GM19463 (cell line): ENCODE measurements around the gene EFNA2.

Source experiments
- ATAC-seq: cut with Tn5 transposase; IDR thresholded peaks from one replicate; pipeline ENCODE4 v1.9.1; 2021; ENCODE audit warnings: mild to moderate bottlenecking, moderate library complexity; ENCODE audit not compliant: unreplicated experiment

Gene EFNA2

DNA sequence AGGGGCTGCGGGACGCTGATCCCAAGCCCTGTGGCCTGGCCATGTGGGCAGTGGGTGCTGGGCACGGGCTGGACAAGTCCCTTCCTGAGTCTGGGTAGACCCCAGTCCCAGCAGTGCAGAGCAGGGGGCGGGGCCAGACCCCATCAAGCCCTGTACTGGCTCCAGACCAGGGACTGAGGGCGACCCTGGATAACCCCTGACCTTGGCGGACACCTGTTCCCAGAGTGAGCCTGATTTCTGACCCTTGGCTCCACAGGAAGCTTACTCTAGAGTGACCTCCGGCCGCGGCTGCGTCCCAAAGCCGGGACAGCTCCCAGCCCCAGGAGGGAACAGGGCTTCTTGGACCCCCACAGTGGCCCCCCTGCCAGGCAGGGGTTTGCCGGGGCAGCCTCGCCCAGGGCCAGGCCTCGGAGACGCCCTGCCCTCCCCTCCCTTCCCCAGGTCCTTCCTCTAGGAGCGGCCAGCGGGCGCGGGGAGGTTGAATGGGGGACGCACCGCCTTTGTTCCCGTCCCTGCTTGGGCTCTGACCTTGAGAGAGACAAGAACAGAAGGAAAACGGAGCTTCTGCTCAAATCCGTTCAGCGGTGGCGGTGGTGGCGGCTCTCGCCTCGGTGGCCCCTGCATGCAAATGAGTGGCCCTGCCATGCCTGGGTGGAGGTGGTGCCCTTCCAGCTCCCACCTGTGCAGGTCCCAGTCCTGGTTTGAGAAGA is 2.3 kb upstream of the EFNA2 start:
- ATAC-seq, result no peak

DNA sequence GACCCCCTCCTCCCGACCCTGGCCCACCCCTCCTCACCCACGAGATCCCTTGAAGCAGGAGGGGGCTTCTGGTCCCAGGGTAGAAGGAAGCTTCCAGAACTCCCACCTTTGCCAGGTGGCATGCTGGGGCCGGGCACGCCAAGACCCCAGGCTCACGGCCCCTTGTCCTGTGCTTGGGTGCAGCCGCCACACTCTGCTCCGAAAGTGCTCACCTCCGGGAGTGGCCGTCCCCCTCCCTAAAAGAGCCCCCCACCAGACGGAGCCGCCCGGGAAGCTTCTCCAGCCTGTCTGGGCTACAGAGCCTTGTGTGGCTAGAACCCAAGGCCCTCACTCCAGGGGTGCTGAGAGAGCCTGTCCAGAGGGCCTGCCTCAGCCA is 1.8 kb upstream of the EFNA2 start:
- no peak for ATAC-seq

DNA sequence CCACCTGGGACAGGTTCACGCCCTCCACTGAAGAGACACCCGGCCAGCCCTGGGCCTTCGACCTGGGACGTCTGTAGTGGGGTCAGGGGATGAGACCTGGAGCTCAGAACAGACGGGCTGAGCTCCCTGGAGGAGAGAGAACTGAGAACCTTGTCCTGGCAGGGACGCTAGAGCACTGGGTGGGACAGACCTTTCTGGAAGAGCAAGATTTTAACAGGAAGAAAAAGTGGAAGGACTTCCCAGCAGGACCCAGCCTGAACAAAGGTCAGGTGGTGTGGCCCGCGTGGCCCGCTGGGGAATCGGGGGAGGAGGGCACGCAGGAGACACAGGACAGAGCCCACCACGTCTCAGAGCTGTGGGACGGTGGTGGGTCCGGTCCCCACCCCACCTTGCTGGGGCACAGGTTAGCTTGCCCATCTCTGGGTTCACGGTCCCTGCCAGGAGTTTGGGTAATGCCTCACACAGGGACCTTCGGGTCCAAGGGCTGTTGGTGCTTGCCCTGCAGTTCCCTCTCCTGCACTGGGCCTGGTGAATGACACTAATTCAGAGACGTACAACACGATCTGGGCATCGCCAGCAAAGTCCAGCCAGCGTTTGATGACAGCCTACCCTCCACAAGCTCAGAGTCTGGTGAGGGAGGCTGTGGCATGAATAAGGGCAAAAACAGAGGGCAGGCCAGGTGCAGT is 1.2 kb upstream of the EFNA2 start:
- no peak for ATAC-seq

DNA sequence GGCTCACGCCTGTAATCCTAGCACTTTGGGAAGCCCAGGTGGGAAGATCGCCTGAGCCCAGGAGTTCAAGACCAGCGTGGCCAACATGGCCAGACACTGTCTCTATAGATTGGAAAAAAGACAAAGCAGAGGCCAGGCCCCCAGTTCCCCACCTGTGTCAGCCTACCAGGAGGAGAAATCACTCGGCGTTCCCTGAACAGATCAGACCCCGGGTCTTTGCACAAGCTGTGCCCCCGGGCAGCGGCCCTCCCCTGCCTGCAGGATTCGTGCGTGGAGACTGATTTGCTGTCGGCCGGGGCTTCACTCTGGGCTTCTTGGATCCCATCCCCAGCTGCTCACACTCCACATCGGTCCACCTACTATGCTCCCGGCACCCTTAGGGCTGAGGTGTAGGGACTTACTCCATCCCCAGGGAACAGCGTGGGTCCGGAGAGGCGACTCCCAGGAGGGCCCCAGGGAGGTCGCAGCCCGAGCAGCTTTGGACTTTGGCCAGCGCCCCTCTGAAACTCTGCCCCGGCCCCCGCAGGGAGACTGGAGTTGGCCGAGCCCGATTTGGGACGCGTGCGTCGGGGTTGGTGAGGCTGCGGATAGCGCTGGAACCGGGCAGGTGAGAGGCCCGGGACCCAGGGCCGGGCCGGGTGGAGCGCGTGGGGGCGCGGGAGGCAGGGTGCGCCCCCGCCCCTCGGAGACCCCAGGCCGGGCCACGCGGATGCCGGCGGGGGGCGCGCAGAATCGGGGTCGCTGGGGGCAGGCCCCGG is 515 bp upstream of the EFNA2 start:
- ATAC-seq, result no peak

DNA sequence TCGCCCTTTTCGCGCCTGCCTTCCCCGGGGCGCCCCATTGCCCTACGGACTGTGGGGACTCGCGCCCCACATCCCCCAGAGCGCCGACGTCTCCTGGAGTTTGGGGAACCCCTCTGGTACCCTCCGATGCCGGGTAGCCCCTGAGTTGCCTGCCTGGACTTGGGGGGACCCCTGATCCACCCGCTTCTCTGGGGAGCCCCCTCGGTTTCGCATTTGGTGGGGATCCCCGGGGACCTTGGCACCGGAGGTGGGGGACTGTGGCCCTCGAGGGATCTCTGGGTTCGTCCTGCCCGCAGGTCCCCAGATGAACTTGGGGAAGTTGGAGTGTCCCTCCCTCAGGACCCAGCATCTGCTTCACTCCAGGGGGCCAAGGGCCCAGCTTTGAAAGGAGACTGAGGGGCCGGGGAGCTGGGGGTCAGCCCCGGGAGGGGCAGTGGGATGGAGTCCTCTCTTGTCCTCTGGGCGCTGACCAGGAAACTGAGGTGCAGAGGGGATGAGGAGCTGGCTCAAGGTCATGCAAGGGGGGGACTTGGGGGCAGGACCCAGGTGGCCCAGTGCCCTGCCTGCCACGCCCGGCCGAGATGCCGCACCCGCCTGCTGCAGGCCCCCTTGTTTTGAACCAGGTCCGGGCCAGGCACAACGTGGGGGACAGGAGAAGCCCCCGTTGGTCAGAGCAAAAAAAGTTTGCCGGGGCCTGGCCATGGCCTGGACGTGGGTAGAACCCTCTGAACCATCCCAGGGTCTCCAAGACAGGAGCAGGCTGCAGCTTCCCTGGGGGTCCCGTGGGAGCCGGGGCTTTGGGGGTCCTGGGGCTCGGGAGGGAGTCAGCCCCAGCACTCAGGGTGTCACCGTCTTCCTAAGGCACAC is 1.0 kb downstream of the EFNA2 start:
- no peak for ATAC-seq

DNA sequence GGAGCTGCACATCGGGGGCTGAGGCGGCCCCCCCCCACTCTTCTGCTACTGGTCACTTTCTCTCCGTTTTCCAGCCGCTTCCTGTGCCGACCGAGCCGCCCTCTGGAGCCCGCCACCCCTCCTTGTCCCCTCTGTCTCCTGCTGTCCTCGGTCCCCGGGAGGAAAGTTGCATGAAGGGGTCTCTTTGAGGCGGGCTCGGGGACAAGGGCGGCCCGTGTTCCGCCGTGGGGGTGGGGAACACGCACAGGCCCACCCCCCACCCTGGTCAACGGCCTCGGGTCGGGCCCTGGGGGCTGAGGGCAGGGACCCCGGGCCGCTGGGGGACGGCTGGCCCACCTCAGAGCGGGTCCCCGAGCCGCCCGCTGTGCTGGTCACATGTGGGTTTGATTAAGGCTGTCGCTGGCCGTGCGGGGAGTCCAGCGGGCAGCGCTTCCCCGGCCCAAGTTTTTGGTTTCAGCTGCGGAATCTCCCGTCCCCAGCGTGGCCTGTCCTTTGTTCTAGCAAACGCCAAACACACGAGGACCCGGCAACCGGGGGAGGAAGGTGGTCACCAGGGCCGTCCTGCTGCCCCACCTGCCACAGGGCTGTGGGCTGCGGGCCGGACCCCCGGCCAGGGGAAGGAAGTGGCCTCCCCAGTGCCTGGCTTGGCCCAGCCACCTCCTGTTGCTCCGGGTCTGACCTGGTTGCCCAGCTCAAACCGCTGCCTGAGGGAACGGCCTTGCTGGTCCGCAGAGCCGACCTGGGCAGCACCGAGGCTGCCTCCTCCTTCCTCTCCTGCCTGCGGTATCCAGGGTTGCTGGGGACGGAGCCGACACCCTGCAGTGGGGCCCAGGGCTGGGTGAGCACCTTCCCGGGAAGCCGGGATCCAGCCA is 1.9 kb downstream of the EFNA2 start:
- no peak for ATAC-seq

DNA sequence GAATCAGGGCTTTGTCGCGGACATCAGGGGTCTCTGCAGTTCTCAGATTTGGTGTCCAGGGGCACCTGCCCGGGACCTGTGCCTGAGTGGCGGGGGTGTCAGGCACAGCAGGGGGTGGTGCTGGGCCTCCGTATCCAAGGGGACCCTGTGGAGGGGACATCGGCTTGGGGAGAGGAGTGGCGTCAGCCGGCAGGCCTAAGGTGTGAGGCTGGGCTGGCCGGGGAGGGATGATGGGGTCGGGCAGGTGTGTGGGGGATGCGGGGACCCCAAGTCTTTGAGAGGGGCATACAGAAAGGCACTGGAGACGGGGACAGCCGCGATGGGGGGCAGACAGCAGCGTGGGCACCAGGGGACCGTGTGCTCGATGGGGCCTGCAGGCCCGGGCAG is 2.5 kb downstream of the EFNA2 start:
- no peak for ATAC-seq

DNA sequence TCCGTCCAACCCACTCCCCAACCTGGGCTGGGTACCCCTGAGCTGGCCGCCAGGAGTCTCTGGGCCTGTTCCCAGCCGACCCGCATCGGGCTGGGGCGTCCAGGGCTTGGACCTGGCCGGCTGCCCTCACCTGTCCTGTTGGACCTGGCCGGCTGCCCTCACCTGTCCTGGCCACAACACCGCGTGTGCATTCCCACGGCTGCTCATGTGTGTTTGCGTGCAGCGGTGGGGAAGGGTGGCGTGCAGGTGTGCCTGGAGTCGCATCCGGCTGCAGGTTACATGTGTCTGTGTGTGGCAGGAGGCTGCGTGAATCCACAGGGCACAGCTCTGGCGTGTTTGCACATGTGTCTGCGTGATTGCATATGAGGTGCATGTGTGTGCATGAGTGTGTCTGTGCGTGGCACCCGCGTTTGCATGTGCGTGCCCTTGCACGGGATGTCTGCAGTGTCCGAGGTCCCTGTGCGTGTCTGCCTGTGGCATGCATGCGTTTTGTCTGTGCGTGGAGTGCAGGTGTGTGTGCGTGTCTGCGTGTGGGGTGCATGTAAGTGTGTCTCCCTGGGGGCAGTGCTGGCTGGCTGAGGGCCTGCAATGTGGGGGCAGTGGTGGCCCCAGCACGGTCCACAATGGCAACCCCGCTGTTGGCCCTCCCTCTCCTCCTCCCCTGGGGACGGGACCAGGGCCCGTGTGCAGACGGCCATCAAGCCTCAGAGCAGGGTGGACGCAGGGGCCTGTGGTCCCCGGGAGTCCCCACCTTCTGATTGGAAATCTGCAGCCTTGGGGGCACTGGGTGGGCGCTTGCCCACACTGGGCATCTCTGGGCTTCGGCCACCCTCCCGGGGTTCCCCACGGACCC is 3.4 kb downstream of the EFNA2 start:
- ATAC-seq, result no peak

DNA sequence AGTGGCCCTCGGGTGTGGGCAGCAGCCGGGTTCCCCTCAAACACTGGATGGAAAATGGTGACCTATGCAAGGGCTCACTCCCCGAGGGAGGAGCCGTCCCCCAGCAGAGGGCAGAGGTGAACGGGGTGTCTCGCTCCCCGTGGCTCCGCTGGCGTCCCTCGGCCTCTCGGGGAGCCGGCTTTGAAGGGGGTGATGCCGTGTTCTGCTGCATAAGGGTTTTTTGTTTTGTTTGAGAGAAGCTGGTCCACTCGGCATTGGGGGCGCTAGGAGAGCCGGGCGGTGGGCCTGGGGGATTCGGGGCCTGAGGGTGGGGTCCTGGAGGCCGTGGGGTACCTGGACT is 4.0 kb downstream of the EFNA2 start:
- no peak for ATAC-seq

DNA sequence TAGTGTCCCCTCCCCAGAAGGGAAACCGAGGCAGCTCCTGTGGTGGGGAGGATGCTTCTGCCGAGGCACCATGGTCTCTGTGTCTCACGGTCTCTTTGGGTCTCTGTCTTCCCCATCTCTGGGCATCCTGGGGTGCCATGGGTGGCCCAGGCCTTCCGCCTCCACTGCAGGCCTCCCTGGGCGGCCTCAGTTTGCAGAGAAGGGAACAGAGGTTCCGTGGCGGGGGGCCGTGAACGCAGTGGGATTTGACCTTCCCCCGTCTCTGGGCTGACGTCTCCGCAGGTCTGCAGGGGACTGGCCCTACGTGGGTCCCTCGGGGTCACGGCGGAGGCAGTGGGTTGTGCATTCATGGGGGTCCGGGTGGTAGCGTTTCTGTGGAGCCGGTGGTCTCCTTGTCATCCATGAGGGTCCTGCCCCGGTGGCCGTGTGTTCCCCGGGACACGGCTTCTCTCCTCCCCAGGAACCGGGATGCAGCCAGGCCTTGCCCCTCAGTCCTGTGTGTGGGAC is 4.6 kb downstream of the EFNA2 start:
- no peak for ATAC-seq

DNA sequence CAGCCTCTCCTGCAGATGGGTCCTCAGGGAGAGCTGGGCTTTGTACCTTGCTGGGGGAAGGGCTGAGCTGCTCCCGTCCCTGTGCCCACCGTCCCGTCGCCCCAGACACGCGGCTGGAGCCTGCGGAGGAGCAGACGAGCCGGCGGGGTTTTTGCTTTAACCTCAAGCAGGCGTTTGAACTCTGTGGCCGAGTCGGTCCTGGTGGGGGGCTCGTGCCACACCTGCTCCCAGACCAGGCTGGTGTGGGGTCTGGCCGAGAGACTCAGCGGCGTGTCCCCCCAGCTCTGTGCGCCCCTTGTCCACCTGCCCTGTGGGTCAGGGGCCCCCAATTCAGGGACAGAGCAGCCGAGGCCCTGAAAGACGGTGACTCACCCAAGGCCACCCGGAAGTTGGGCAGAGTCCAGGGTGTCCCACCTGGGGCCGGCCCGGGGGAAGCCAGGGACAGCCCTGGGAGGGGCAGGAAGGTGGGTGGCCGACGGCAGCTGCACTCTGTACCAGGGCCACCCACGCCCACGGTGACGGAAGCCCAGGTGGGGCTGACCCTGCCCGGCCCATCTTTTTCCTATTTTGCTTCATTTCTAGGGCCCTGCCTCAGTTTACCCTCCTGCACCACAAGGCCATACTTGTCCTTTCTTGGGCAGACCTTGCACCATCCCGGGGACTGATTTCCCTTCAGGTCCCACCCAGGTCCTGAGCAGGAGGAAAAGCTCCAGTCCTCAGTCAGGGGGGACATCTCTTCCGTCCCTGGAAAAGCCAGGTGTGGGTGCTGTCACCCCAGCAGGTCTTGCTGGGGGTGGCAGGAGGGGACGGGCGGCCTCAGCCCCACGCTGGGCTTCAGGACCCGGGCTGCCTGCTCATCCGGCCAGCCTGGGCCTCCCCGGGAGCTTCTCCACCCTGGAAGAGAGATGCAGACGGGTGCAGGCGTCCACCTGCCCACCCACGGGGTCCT is 5.3 kb downstream of the EFNA2 start:
- ATAC-seq, result no peak

DNA sequence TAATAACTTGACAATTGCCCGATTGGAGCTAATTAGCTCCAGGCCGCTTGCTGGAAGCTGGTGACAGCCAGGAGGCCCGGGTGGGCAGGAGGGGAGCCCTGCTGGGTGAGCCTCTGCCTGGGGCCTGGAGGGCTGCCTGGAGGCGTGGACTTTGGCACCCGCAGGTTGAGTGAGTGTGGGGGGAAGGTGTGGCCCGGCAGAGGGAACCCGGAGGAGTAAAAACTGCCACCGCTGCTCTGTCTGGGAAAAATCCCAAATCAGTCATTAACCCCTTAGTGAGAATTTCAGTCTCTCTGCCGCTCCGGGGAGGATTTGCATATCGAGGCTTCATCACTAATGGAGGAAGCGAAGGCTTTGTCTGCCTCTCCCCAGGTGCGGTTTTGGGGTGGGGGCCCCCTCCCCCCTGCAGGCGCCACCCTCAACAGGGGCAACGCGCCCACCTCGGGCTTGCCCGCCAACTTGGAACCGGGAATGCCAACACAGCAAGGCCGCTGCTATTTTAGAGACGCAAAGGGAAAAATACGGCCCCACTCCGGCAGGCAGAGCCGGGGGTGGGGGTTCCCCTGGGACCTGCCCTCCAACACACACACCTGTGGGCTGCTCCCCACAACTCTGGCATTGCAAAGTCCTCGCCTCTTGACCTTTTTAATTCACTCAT is 6.2 kb downstream of the EFNA2 start:
- ATAC-seq, result no peak

DNA sequence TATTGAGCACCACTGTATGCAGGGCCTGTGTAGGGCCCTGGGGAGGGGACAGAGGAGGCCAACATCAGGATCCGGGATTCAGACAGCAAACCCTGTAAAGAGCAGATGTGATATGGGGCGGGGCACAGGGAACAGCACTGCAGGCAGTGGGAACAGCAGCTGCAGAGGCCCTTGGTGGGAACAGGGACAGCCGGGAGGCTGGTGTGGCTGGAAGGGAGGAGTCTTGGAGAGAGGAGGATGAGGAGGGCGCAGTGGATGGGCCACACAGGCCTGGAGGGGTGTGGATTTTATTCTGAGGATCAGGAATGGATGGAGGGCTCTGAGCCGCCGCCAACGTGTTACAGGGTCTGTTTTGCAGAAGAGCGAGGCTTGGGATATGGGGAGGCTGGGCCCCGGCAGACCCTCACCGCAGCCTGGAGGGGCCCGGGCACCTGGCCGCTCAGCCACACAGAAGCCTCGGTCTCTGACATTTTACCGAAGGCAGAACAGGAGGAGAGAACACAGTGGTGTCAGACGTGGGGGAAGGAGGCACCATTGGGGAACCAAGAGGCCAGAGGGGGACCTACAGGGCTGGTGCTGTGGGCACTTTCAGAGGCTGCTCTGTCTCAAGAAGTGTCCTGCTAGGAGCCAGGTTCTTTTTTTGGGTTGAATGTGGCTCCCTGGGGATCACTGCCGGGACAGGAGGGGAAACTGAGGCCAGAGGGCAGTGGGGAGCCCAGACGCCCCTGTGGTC is 6.9 kb downstream of the EFNA2 start:
- ATAC-seq, result no peak

DNA sequence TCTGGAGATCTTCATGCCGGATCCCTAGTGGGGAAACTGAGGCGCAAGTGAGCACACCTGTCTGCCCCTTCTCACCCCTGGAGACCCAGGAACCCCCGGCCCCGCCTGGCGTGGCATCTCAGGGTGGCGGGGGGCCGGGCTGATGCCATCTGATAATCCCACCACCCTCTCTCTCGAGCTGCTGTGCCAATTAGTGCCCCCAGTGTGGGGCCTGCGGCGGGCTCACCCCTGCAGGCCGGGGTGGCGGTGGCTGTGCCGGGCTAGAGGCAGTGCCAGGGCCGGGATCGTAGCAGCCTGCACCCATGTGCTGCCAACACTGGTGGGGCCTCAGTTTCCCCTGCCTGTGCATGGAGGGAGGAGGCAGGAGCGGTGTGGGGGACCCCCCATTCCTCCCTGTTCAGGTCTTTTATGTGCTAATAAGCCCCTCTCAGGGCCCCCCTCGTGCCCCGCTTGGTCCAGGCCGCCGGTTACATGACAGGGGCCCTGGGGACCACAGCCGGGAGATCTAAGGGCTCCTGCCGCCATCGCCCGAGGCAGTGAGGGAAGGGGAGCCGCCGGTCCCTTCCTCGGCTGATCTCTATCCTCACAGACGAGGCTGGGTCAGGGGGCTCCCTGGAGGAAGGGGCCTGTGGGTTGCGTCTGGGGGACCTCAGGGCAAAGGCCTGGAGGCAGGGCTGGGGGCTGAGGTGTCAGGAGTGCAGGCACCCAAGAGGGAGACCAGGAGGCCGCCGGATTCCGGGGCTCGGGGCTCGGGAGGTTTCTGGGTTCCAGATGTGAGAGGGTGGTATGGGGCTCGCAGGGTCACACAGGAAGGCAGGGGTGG is 8.3 kb downstream of the EFNA2 start:
- no peak for ATAC-seq

DNA sequence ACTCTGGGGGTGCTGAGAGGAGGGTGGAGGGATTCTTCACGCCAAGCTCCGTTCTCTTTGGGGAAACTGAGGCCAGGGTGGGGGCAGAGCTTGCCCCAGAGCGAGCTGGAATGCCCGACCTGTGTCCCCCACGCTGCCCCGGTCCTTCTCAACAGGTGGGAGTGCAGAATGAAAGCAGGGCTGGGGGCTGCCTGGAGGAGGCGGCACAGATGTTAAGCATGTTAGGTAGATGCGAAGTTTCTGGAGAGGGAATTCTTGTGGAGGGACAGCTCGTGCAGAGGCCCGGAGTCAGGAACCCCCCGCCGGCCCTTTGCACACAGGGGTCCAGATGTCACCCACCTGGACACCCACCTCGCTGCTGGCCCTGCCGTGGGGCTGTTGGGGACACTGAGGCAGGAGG is 9.0 kb downstream of the EFNA2 start:
- no peak for ATAC-seq
